ENCODE data around the gene KIF6.

DNA sequence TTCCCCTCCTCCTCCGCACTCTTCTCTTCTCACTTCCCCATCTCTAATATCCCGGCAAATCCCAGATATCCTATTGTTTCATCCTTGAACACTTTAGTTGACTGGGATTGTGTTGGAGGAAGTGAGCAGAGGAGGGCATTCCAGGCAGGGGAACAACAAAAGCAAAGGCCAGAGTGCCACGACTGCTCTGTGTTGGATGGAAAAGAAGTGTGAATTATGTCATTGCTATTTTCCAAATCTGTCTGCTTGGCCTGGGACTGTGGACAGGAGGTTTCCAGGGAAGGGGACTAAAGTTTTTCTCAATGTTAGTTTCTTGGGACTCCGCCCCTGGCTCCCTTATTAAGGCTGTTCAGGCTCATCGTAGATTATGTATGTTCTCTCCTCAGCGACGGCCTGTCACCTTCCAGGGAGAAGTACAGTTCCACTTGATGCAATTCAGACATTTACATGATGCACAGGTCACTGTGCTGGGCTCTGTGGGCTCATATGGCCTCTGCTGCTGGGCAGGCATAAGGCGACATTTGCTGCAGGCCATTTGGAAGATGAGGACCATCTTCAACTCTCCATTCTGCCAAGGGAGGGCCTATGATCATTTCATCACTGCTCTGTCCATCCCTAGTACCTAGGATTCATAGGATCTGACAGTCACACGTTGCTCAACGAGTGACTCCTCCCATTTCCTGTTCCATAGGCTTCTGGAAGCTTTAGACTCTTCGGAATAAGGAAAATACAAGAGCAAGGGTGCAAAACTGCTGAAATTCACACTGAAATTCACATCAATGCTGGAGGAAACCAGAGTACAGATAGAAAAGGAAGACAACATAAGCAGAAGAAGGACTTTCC, 303.6 kb downstream of the KIF6 start:
- TF ChIP-seq POLR2AphosphoS5 (IDR thresholded peaks at IDR 0.05) (no peak), POLR2A (IDR thresholded peaks at IDR 0.05) (no peak)
- TF ChIP-seq, protein P1, sequence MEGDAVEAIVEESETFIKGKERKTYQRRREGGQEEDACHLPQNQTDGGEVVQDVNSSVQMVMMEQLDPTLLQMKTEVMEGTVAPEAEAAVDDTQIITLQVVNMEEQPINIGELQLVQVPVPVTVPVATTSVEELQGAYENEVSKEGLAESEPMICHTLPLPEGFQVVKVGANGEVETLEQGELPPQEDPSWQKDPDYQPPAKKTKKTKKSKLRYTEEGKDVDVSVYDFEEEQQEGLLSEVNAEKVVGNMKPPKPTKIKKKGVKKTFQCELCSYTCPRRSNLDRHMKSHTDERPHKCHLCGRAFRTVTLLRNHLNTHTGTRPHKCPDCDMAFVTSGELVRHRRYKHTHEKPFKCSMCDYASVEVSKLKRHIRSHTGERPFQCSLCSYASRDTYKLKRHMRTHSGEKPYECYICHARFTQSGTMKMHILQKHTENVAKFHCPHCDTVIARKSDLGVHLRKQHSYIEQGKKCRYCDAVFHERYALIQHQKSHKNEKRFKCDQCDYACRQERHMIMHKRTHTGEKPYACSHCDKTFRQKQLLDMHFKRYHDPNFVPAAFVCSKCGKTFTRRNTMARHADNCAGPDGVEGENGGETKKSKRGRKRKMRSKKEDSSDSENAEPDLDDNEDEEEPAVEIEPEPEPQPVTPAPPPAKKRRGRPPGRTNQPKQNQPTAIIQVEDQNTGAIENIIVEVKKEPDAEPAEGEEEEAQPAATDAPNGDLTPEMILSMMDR (IDR thresholded peaks at IDR 0.05): no peak
